Keratinocyte (primary cell): ENCODE results near the gene ADAMTS17. TPM values are rescaled to one million over a fixed set of nuclear protein-coding genes. Genes with fewer than 3 reads are reported as not detected.

Experiments used
- DNase-seq: peaks from one replicate; pipeline ENCODE4 v3.0.0-alpha.2; 2011; ENCODE audit warnings: low read depth, missing footprints, low spot score
- FAIRE-seq: peaks from 2 replicates; lab custom pipeline; 2011; peaks lifted over from hg19 to GRCh38; lab: Jason Lieb, UNC
- H2AFZ ChIP-seq: 2 replicates; pipeline ENCODE4 v1.6.0; 2012; ENCODE audit warnings: low read length, control low read depth, inconsistent platforms; ENCODE audit not compliant: control insufficient read depth
- H3K27ac ChIP-seq: 2 replicates; pipeline ENCODE4 v1.5.1; 2011; ENCODE audit warnings: low read length; ENCODE audit not compliant: control insufficient read depth, insufficient read depth
- H3K27me3 ChIP-seq: 3 replicates; pipeline ENCODE4 v1.6.0; 2011; ENCODE audit warnings: low read length; ENCODE audit not compliant: control insufficient read depth, insufficient read depth; ENCODE audit errors: extremely low read depth
- H3K36me3 ChIP-seq, 2 experiments: 2 replicates in 1 of 2; 3 replicates in 1 of 2; pipeline ENCODE4 v1.5.1; 2011; ENCODE audit warnings: low read length in 2 of 2, mild to moderate bottlenecking in 1 of 2; ENCODE audit not compliant: control insufficient read depth in 2 of 2, insufficient read depth in 2 of 2; ENCODE audit errors: extremely low read depth in 1 of 2
- H3K4me1 ChIP-seq: 3 replicates; pipeline ENCODE4 v1.5.1; 2011; ENCODE audit warnings: low read length; ENCODE audit not compliant: control insufficient read depth, insufficient read depth; ENCODE audit errors: extremely low read depth
- H3K4me2 ChIP-seq: 3 replicates; pipeline ENCODE4 v1.6.0; 2011; ENCODE audit warnings: low read depth, low read length; ENCODE audit not compliant: control insufficient read depth, insufficient read depth; ENCODE audit errors: extremely low read depth
- H3K4me3 ChIP-seq, 3 experiments: fragments of 200-600 bp in 1 of 3; sonication (generic) in 1 of 3; 2 replicates in 2 of 3; 3 replicates in 1 of 3; pipeline ENCODE4 v1.5.1; 2011 to 2016; ENCODE audit warnings: low read length in 3 of 3, mild to moderate bottlenecking in 3 of 3, control low read depth in 2 of 3, inconsistent platforms in 1 of 3, low read depth in 1 of 3, mixed read lengths in 1 of 3, mixed run types in 1 of 3, moderate library complexity in 1 of 3; ENCODE audit not compliant: control insufficient read depth in 2 of 3, insufficient read depth in 2 of 3; ENCODE audit errors: extremely low read depth in 1 of 3
- H3K79me2 ChIP-seq: 2 replicates; pipeline ENCODE4 v1.6.0; 2012; ENCODE audit warnings: low read length; ENCODE audit not compliant: control insufficient read depth, insufficient read depth
- H3K9ac ChIP-seq: 3 replicates; pipeline ENCODE4 v1.6.0; 2011; ENCODE audit warnings: low read length; ENCODE audit not compliant: control insufficient read depth, insufficient read depth; ENCODE audit errors: extremely low read depth
- H3K9me1 ChIP-seq: 3 replicates; pipeline ENCODE4 v1.6.0; 2011; ENCODE audit warnings: low read length; ENCODE audit not compliant: control insufficient read depth, insufficient read depth; ENCODE audit errors: extremely low read depth
- H3K9me3 ChIP-seq: 2 replicates; pipeline ENCODE4 v1.5.1; 2012; ENCODE audit warnings: low read depth, low read length; ENCODE audit not compliant: control insufficient read depth
- H4K20me1 ChIP-seq: 3 replicates; pipeline ENCODE4 v1.6.0; 2011; ENCODE audit warnings: low read length; ENCODE audit not compliant: control insufficient read depth, insufficient read depth; ENCODE audit errors: extremely low read depth
- CTCF ChIP-seq, 3 experiments: IDR thresholded peaks in 1 of 3; conservative IDR thresholded peaks in 1 of 3; optimal IDR thresholded peaks in 1 of 3; 2 replicates in 2 of 3; 3 replicates in 1 of 3; pipeline versions ENCODE3 to v1.5.1; 2011; ENCODE audit warnings: low read length in 3 of 3, mild to moderate bottlenecking in 3 of 3, moderate library complexity in 2 of 3, control low read depth in 1 of 3, inconsistent platforms in 1 of 3; ENCODE audit not compliant: insufficient read depth in 2 of 3; ENCODE audit errors: extremely low read depth in 1 of 3
- EZH2 ChIP-seq: IDR thresholded peaks from one replicate; pipeline ENCODE4 v1.6.1; 2012; ENCODE audit warnings: inconsistent platforms, mild to moderate bottlenecking, low read length, moderate library complexity
- dilution Hi-C: fragments of 300-500 bp; cut with MboI; formaldehyde crosslinking; loops from one replicate; pipeline ENCODE4 v1.7.0; 2020; ENCODE audit warnings: low sequenced_read_pairs; ENCODE audit not compliant: extremely low pct_ligation_motif_present
- polyA plus RNA-seq, 5 experiments: library from polyadenylated mRNA; depleted of rRNA in 3 of 5; stranded (reverse) in 3 of 5; stranded (forward) in 1 of 5; unstranded in 1 of 5; fragments of >200 nt; gene quantifications; 1 replicate in 1 of 5; 2 replicates in 3 of 5; 3 replicates in 1 of 5; pipeline versions ENCODE4 v1.2.1 to v1.2.3, GENCODE V29; 2011 to 2012; ENCODE audit warnings: missing spikeins in 2 of 5, low read depth in 1 of 5, low replicate concordance in 1 of 5

The ADAMTS17 gene
- polyA plus RNA-seq, 1 donor (not counting 4 experiments of a cell fraction or from before 2014, with no cell fraction given): 0.18 TPM

- H4K20me1 ChIP-seq: no peaks in the 10 kb centered on the region
- H3K4me2 ChIP-seq: no peak overlapping the region
- FAIRE-seq (no peak), DNase-seq (no peak)
- H3K27me3 ChIP-seq: no peaks in the 10 kb centered on the region
- H3K4me1 ChIP-seq: no peaks in the 10 kb centered on the region
- no peak overlapping the region for H2AFZ ChIP-seq
- H3K4me3 ChIP-seq: no peak overlapping the region
- H3K79me2 ChIP-seq: no peaks in the 10 kb centered on the region
- TF ChIP-seq EZH2 (no peak), CTCF (optimal IDR thresholded peaks at IDR 0.05 in 1 of 3, IDR thresholded peaks at IDR 0.05 in 1 of 3, conservative IDR thresholded peaks at IDR 0.05 in 1 of 3; ENCODE audit: extremely low read depth in 1 of 3, insufficient read depth in 2 of 3, low read length in 3 of 3) (no peak)
- H3K9ac ChIP-seq: no peak overlapping the region
- H3K9me1 ChIP-seq: no peaks in the 10 kb centered on the region
- no peaks in the 10 kb centered on the region for H3K9me3 ChIP-seq
- H3K27ac ChIP-seq: no peak overlapping the region
- H3K36me3 ChIP-seq: no peaks in the 10 kb centered on the region
- dilution Hi-C loops: no loop called here
Observed at GRCh38 chr15:100254691-100255090, 87.1 kb downstream of the ADAMTS17 start.

- no peaks in the 10 kb centered on the region for H3K9me3 ChIP-seq
- FAIRE-seq (no peak), DNase-seq (no peak)
- no peaks in the 10 kb centered on the region for H3K27me3 ChIP-seq
- dilution Hi-C loops: no loop called here
- H3K27ac ChIP-seq: no peak overlapping the region
- no peaks in the 10 kb centered on the region for H4K20me1 ChIP-seq
- H3K9me1 ChIP-seq: no peaks in the 10 kb centered on the region
- no peak overlapping the region for H3K4me2 ChIP-seq
- no peak overlapping the region for H3K4me3 ChIP-seq
- TF ChIP-seq EZH2 (no peak), CTCF (optimal IDR thresholded peaks at IDR 0.05 in 1 of 3, IDR thresholded peaks at IDR 0.05 in 1 of 3, conservative IDR thresholded peaks at IDR 0.05 in 1 of 3; ENCODE audit: extremely low read depth in 1 of 3, insufficient read depth in 2 of 3, low read length in 3 of 3) (no peak)
- no peak overlapping the region for H3K9ac ChIP-seq
- H2AFZ ChIP-seq: no peak overlapping the region
- H3K4me1 ChIP-seq: no peaks in the 10 kb centered on the region
- no peaks in the 10 kb centered on the region for H3K79me2 ChIP-seq
- H3K36me3 ChIP-seq: no peaks in the 10 kb centered on the region
Observed at GRCh38 chr15:100254285-100254684, 87.5 kb downstream of the ADAMTS17 start.
